PC-3 (cell line): ENCODE results near the gene MDH2.

Experiments used
- CTCF ChIP-seq: fragments of 300-600 bp; sonication (generic); conservative IDR thresholded peaks from 2 replicates; pipeline ENCODE4 v1.5.1; 2017; ENCODE audit warnings: antibody characterized with exemption, low read depth, mild to moderate bottlenecking, low read length
- EZH2phosphoT487 ChIP-seq: fragments of 300-600 bp; sonication (generic); IDR thresholded peaks from 2 replicates; pipeline ENCODE4 v1.6.1; 2018; ENCODE audit warnings: mild to moderate bottlenecking, antibody characterized with exemption, low read length, borderline replicate concordance

- TF ChIP-seq CTCF (no peak), EZH2phosphoT487 (no peak)
Observed at GRCh38 chr7:76009672-76010600, 38.0 kb upstream of the MDH2 start.
